CD4-positive, alpha-beta T cell (primary cell): ENCODE data around the gene SETBP1. TPM values are rescaled to one million over a fixed set of nuclear protein-coding genes. Genes with fewer than 3 reads are reported as not detected.
A peak's percentile ranks its signal among the peaks of the same experiment; 100 is the strongest.

Source experiments
- ATAC-seq: fragments of 200-7000 bp; cut with Tn5 transposase; one replicate; pipeline ENCODE4 v1.10.0; 2022; ENCODE audit warnings: mild to moderate bottlenecking; ENCODE audit not compliant: poor library complexity
- CTCF ChIA-PET: fragments of 350-600 bp; sonication (Branson Sonifier 250); formaldehyde crosslinking; loops from one replicate; lab custom pipeline; 2021; ENCODE audit warnings: antibody characterized with exemption, inconsistent platforms; lab: Charles Lee
- POLR2A ChIA-PET: fragments of 350-600 bp; sonication (Branson Sonifier 250); formaldehyde crosslinking; loops from one replicate; lab custom pipeline; 2021; ENCODE audit warnings: antibody characterized with exemption, inconsistent platforms; lab: Charles Lee
- DNase-seq, 14 experiments: peaks; one replicate each; pipeline ENCODE4 v3.0.0-alpha.2; 2013 to 2020; ENCODE audit warnings: mixed read lengths in 2 of 14
- H3K27ac ChIP-seq, 2 donors: one replicate each; pipeline versions ENCODE4 v1.5.1 to v1.7.0; 2013; ENCODE audit warnings: low read length in 2 of 2, low read depth in 1 of 2, mild to moderate bottlenecking in 1 of 2
- H3K27me3 ChIP-seq, 2 experiments: 1 replicate in 1 of 2; 2 replicates in 1 of 2; pipeline versions ENCODE4 v1.6.1 to v1.7.0; 2013; ENCODE audit warnings: low read length in 2 of 2, control low read depth in 1 of 2, mild to moderate bottlenecking in 1 of 2, moderate library complexity in 1 of 2; ENCODE audit not compliant: insufficient read depth in 2 of 2, control insufficient read depth in 1 of 2
- H3K36me3 ChIP-seq: one replicate; pipeline ENCODE4 v1.6.1; 2013; ENCODE audit warnings: low read length, control low read depth; ENCODE audit not compliant: insufficient read depth
- H3K4me1 ChIP-seq: one replicate; pipeline ENCODE4 v1.6.1; 2013; ENCODE audit warnings: low read length, control low read depth; ENCODE audit not compliant: insufficient read depth
- H3K4me3 ChIP-seq: one replicate; pipeline ENCODE4 v1.5.1; 2013; ENCODE audit warnings: mild to moderate bottlenecking, low read length, moderate library complexity
- H3K9me3 ChIP-seq, 2 experiments: 1 replicate in 1 of 2; 2 replicates in 1 of 2; pipeline versions ENCODE4 v1.6.1 to v1.7.0; 2013; ENCODE audit warnings: low read length in 2 of 2, mild to moderate bottlenecking in 2 of 2, control low read depth in 1 of 2, moderate library complexity in 1 of 2; ENCODE audit not compliant: control insufficient read depth in 1 of 2, insufficient read depth in 1 of 2
- H3K27ac Mint-ChIP-seq: one replicate; pipeline ENCODE4 v1.8.0; 2020; ENCODE audit warnings: mixed read lengths
- H3K27me3 Mint-ChIP-seq: one replicate; pipeline ENCODE4 v1.8.0; 2021; ENCODE audit warnings: mixed read lengths
- H3K36me3 Mint-ChIP-seq: one replicate; pipeline ENCODE4 v1.8.0; 2021; ENCODE audit warnings: low read depth, mixed read lengths
- H3K4me1 Mint-ChIP-seq: one replicate; pipeline ENCODE4 v1.8.0; 2021; ENCODE audit warnings: low read depth, mixed read lengths
- H3K4me3 Mint-ChIP-seq: one replicate; pipeline ENCODE4 v1.8.0; 2020; ENCODE audit warnings: mild to moderate bottlenecking, mixed read lengths
- H3K9me3 Mint-ChIP-seq: one replicate; pipeline ENCODE4 v1.8.0; 2020; ENCODE audit warnings: mixed read lengths
- intact Hi-C, 2 experiments: fragments of 100-400 bp; cut with DNase I in 1 of 2; cut with micrococcal nuclease in 1 of 2; formaldehyde crosslinking; loops; one replicate each; pipeline versions ENCODE4 v1.15.1 to v1.9.0; 2023 to 2025; cut with DNase I, micrococcal nuclease
- polyA plus RNA-seq, 2 donors: library from polyadenylated mRNA; unstranded; fragments of 120-200 nt; gene quantifications; one replicate each; pipeline ENCODE4 v1.2.1, GENCODE V29; 2013
- total RNA-seq, 174 experiments: library from RNA in 2 of 174; stranded (reverse) in 2 of 174; gene quantifications; one replicate each; pipeline ENCODE4 v1.2.3 and lab custom pipeline; 2021 to 2026
- TF ChIP-seq, protein P1 (sequence below): fragments of 200-600 bp; IDR thresholded peaks from one replicate; pipeline ENCODE4 v1.8.0; 2022; ENCODE audit warnings: antibody characterized with exemption, mild to moderate bottlenecking

Gene SETBP1
- total RNA-seq (under 1 TPM; 0.25 to 0.41 TPM), total RNA-seq (lab: John Stamatoyannopoulos, UW) (0.09 to 18.6 (median 1.3) reads per million in 172 experiments)
- polyA plus RNA-seq (2013, experiment 1 of 2): 0.87 TPM
- 0.99 TPM for polyA plus RNA-seq (2013, experiment 2 of 2)

DNA sequence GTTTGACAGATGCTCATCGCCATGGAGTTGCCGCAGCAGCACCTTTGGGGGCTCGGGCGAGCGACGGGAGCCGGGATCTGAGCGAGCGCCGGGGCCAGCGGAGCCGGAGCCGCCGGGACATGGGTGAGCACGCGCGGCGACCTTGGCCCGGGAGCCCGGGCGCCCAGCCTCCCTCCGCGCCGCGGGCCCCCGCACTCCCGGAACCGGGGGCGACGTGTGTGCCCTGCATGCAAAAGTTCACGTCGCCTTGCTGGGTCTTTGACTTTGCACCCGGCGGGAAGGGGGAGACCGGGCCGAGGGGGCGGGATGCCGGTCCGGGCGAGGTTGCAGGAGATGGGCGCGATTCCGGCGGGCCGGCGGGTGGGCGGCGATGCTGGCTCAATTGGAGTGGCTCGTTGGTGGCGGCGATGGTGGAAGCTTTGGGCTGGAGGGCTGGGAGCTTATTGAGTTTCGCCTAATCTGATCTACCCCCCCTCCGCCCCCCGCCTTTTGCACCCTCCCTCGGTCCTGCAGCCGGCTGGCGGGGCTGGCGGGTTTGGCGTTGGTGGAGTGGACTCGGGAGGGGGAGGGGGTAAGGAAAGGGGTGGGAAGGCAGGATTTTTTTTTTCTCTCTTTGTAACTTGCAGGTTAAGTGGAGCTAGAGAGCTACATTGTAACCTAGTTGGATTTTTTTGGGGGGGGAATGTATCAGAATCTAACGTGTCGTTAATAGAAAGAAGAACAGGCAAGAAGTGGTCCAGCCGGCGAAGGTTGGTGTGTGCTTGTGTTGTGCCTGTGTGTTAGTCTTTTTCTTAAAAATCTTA is at the start of gene SETBP1:
Gene SETBP1 (plus strand): TSS at position 616 of the 803 bp plus-strand sequence. CDS start 20,459 bp downstream, outside the sequence.
- H3K9me3 Mint-ChIP-seq: no peaks in the 10 kb centered on the region
- POLR2A ChIA-PET: no interaction called here

DNA sequence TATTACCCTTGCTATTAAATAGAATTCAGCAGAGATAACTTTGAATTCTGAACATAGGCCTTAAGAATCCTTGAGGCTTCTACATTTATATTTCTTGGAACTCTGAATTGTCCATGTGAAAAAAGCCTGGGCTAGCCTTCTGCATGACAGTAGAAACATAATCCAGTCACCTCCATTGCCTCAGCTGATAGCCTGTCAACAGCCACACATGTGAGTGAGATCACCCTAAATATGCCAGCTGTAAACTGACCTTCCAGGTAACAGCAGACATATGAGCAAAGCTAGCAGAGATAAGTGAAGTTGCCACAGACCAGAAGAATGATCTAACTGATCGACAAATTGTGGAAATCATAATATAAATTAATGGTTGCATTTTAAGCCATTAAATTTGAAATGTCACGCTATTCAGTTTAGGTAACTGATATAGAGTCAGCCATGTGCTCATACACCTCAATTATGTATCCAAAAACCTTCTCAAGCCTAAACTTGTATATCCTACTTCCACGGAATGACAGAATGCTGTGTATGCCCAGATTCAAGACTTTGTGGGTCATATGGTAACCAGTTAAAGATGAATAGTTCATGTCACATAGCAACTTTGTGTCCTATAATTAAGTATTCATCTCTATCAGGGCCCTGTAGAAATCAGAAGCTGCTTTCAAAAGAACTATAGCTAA is 48.1 kb upstream of the SETBP1 start:
- intact Hi-C loops: no loop called here
- TF ChIP-seq, protein P1, sequence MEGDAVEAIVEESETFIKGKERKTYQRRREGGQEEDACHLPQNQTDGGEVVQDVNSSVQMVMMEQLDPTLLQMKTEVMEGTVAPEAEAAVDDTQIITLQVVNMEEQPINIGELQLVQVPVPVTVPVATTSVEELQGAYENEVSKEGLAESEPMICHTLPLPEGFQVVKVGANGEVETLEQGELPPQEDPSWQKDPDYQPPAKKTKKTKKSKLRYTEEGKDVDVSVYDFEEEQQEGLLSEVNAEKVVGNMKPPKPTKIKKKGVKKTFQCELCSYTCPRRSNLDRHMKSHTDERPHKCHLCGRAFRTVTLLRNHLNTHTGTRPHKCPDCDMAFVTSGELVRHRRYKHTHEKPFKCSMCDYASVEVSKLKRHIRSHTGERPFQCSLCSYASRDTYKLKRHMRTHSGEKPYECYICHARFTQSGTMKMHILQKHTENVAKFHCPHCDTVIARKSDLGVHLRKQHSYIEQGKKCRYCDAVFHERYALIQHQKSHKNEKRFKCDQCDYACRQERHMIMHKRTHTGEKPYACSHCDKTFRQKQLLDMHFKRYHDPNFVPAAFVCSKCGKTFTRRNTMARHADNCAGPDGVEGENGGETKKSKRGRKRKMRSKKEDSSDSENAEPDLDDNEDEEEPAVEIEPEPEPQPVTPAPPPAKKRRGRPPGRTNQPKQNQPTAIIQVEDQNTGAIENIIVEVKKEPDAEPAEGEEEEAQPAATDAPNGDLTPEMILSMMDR: no peak
- Histone ChIP-seq H3K4me1 (no peaks in the 10 kb centered on the region), H3K27me3 (no peaks in the 10 kb centered on the region), H3K9me3 (no peaks in the 10 kb centered on the region), H3K27ac (no peak overlapping the region), H3K4me3 (no peak overlapping the region), H3K36me3 (no peaks in the 10 kb centered on the region)
- no peaks in the 10 kb centered on the region for H3K9me3 Mint-ChIP-seq
- no peak for ATAC-seq
- no peaks in the 10 kb centered on the region for H3K4me1 Mint-ChIP-seq
- DNase-seq: no peak
- H3K36me3 Mint-ChIP-seq: no peaks in the 10 kb centered on the region
- CTCF ChIA-PET: no interaction called here
- POLR2A ChIA-PET: no interaction called here
- H3K4me3 Mint-ChIP-seq: no peak overlapping the region
- H3K27me3 Mint-ChIP-seq: no peaks in the 10 kb centered on the region
- H3K27ac Mint-ChIP-seq: no peak overlapping the region

More for the DNA sequence above, at the start of gene SETBP1:
- Histone ChIP-seq H3K27me3 (peaks cover 17 to 31% of the 10 kb centered on the region in 2 experiments), H3K4me3 (peak within 1 kb of the TSS; percentile 57), H3K27ac (no peak within 1 kb of the TSS), H3K4me1 (peaks cover 12% of the 10 kb centered on the region), H3K9me3 (no peaks in the 10 kb centered on the region), H3K36me3 (no peaks in the 10 kb centered on the region)
- Mint-ChIP-seq H3K27ac (no peak within 1 kb of the TSS), H3K4me1 (no peaks in the 10 kb centered on the region), H3K27me3 (peaks cover 27% of the 10 kb centered on the region), H3K36me3 (no peaks in the 10 kb centered on the region), H3K4me3 (peak within 1 kb of the TSS; percentile 88)
- ATAC-seq (no peak), DNase-seq (peak in 4 of 14 experiments; percentile 6 to 38 (median 21))
- intact Hi-C loops: no loop called here
- CTCF ChIA-PET: no interaction called here
- TF ChIP-seq, protein P1: no peak

DNA sequence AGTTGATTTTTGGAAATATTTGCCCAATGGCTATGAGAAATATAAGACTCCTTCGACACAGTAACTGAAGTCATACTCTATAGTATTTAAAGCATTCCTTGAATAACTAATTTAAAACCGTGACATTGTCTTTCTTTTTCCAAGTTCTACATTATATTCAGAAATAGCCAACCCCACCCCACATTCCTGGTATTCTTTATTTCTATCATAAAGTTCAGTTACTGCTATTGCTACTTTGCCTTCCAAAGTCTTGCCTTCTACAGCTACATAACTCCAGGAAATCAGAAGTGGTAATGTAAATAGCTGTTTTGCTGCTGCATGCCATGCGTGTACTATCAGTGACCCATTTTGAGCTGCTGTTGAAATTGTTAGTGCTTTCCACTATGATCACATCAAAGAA is 45.1 kb upstream of the SETBP1 start:
- no peak overlapping the region for H3K27ac Mint-ChIP-seq
- Histone ChIP-seq H3K4me3 (no peak overlapping the region), H3K36me3 (no peaks in the 10 kb centered on the region), H3K27me3 (no peaks in the 10 kb centered on the region), H3K27ac (no peak overlapping the region), H3K9me3 (no peaks in the 10 kb centered on the region), H3K4me1 (no peaks in the 10 kb centered on the region)
- CTCF ChIA-PET: no interaction called here
- TF ChIP-seq, protein P1: no peak
- ATAC-seq (no peak), DNase-seq (no peak)
- no peaks in the 10 kb centered on the region for H3K9me3 Mint-ChIP-seq
- no peaks in the 10 kb centered on the region for H3K27me3 Mint-ChIP-seq
- intact Hi-C loops: no loop called here
- no peak overlapping the region for H3K4me3 Mint-ChIP-seq
- no peaks in the 10 kb centered on the region for H3K4me1 Mint-ChIP-seq
- POLR2A ChIA-PET: no interaction called here
- H3K36me3 Mint-ChIP-seq: no peaks in the 10 kb centered on the region
